ENCODE results near the gene RBM41. TPM values are rescaled to one million over a fixed set of nuclear protein-coding genes. Genes with fewer than 3 reads are reported as not detected.

Gene RBM41
- total and polyA plus RNA-seq, 7 donors, result 2.2 to 19.1 (median 13.9) TPM

DNA sequence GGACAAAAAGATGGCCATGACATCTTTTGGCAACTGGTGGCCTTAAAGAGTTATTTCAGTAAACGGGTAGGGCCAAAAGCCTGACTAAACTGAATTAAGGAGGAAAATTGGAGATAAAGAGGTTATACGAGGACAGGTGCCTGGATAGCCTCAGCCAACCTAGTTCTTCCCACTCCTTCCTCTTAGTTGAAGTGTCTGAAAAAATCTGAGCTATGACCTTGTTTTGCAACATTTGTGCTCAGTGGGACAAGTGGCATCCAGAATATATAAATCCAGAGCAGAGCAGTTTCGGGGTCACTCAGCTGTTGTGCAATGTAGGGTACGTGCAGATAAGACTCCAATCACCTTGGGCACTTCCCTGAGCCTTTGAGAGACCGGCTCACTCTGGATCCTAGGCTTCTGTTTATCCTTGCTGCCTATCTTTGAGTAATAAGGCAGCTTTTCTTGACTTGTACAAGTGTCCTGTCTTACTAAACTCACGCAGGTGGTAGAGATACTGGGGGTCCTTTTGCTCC is 68.4 kb downstream of the RBM41 start:
- no peak for ATAC-seq
- no peak overlapping the region for H3K4me3 ChIP-seq
- TF ChIP-seq, protein P1, sequence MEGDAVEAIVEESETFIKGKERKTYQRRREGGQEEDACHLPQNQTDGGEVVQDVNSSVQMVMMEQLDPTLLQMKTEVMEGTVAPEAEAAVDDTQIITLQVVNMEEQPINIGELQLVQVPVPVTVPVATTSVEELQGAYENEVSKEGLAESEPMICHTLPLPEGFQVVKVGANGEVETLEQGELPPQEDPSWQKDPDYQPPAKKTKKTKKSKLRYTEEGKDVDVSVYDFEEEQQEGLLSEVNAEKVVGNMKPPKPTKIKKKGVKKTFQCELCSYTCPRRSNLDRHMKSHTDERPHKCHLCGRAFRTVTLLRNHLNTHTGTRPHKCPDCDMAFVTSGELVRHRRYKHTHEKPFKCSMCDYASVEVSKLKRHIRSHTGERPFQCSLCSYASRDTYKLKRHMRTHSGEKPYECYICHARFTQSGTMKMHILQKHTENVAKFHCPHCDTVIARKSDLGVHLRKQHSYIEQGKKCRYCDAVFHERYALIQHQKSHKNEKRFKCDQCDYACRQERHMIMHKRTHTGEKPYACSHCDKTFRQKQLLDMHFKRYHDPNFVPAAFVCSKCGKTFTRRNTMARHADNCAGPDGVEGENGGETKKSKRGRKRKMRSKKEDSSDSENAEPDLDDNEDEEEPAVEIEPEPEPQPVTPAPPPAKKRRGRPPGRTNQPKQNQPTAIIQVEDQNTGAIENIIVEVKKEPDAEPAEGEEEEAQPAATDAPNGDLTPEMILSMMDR (IDR thresholded peaks at IDR 0.05), result no peak
- no peaks in the 10 kb centered on the region for H3K4me1 ChIP-seq
- peaks cover 4% of the 10 kb centered on the region for H3K9me3 ChIP-seq
- intact Hi-C loops (cut with DNase I), result no loop called here
- no peaks in the 10 kb centered on the region for H3K36me3 ChIP-seq (ENCODE audit: insufficient read depth in 1 of 2, low read depth in 1 of 2)
- WGBS, 3 donors, result 53 to 77% (median 55%) methylated on average over 6 of the region's 6 CpGs
- DNase-seq, result no peak
- no peak overlapping the region for H3K27ac ChIP-seq
- peaks cover 0 to 18% (median 0%) of the 10 kb centered on the region in 3 donors for H3K27me3 ChIP-seq (ENCODE audit: insufficient read depth in 3 of 3, low read length in 2 of 3)

DNA sequence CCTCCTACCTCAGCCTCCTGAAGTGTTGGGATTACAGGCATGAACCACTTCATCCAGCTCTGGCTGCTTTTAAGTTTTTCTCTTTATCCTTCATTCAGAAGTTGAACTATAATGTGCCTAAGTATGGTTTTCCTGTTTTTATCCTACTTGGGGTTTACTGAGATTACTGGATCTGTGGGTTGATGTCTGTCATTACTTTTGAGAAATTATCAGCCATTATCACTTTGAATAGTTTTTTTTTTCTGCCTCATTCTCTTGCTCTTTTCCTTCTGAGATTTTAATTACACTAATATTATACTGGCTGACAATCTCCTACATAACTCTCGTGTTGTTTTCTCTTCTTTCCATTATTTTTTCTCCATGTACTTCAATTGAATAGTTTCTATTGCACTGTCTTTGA is 71.0 kb downstream of the RBM41 start:
- TF ChIP-seq, protein P1 (IDR thresholded peaks at IDR 0.05), result no peak
- intact Hi-C loops (cut with DNase I), result no loop called here
- Histone ChIP-seq H3K4me1 (no peaks in the 10 kb centered on the region), H3K9me3 (no peaks in the 10 kb centered on the region), H3K27ac (no peak overlapping the region), H3K36me3 (ENCODE audit: insufficient read depth in 1 of 2, low read depth in 1 of 2) (no peaks in the 10 kb centered on the region), H3K4me3 (no peak overlapping the region), H3K27me3 (ENCODE audit: insufficient read depth in 3 of 3, low read length in 2 of 3) (peaks cover 0 to 18% (median 0%) of the 10 kb centered on the region in 3 donors)
- WGBS, 3 donors, result 24 to 80% (median 63%) methylated on average over 1 of the region's 1 CpG
- ATAC-seq (no peak), DNase-seq (no peak)

DNA sequence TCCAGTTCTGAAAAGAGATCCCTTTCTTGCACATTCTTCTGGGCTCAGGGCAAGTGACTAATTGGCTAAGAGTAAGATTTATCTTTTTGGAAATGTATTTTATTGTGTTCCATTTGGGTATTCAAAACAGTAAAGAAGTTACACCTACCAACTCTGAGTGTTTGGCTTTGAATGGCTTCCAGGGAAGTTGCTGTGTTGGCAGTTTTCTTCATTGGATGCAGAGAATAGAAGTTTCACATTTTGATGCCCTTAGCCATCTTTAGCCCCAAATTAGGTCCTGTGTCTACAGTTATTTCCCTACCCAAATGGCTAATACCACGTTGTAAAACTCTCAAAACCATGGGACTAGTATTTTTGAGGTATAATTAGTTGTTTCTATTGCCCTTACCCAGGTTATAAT is 88.9 kb downstream of the RBM41 start:
- Histone ChIP-seq H3K36me3 (ENCODE audit: insufficient read depth in 1 of 2, low read depth in 1 of 2) (no peaks in the 10 kb centered on the region), H3K27ac (no peak overlapping the region), H3K4me1 (no peaks in the 10 kb centered on the region), H3K9me3 (no peaks in the 10 kb centered on the region), H3K4me3 (no peak overlapping the region), H3K27me3 (ENCODE audit: insufficient read depth in 3 of 3, low read length in 2 of 3) (peaks cover 0 to 19% (median 0%) of the 10 kb centered on the region in 3 donors)
- WGBS, 3 donors, result 36 to 64% (median 60%) methylated on average over 1 of the region's 1 CpG
- DNase-seq (no peak), ATAC-seq (no peak)
- TF ChIP-seq, protein P1 (IDR thresholded peaks at IDR 0.05), result no peak
- intact Hi-C loops (cut with DNase I), result no loop called here

DNA sequence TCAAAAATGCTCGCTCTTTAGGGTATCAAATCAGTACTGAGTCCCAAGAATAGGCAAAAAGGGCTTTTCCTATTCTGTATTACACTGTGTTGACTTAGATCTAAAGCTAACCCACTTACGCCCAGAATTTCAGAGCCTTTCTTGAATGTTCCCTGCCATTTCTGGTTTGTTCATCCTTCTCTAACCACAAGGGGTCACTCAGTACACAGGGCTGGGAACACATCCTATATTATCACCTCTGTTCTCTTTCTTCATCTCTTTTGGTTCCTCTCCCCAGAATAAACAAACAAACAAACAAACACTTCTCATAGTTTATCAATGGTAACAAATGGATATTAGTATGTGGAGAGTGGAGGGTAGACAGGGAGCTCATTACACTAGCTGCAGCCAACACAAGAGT is 93.1 kb downstream of the RBM41 start:
- no peak overlapping the region for H3K4me3 ChIP-seq
- H3K9me3 ChIP-seq, result no peaks in the 10 kb centered on the region
- H3K36me3 ChIP-seq (ENCODE audit: insufficient read depth in 1 of 2, low read depth in 1 of 2), result no peaks in the 10 kb centered on the region
- TF ChIP-seq, protein P1 (IDR thresholded peaks at IDR 0.05), result peak; percentile 34
- H3K27me3 ChIP-seq (ENCODE audit: insufficient read depth in 3 of 3, low read length in 2 of 3), result peaks cover 0 to 19% (median 0%) of the 10 kb centered on the region in 3 donors
- no peaks in the 10 kb centered on the region for H3K4me1 ChIP-seq
- 42 to 45% (median 43%) methylated on average over 2 of the region's 2 CpGs for WGBS, 3 donors
- intact Hi-C loops (cut with DNase I), result no loop called here
- H3K27ac ChIP-seq, result no peak overlapping the region
- DNase-seq, result no peak
- ATAC-seq, result no peak

DNA sequence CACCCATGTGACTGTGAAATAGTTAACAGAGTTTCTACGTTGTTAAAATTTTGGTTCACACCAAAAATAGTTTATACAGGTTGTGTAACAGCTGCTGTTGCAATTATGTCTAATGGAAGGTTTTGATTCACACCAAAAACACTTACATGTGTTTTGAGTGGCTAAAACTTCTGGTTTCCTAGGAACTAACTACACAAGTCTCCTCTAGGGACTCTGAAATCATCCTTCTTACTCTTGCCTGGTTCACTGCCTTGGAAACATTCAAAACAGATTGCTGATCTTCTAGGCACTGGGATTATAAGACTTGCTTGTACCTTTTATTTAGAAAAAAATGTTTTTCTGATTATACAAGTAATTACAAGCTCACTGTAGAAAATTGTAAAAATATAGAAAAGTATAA is 103.7 kb downstream of the RBM41 start:
- 6 to 20% (median 14%) methylated on average over 1 of the region's 1 CpG for WGBS, 3 donors
- DNase-seq (no peak), ATAC-seq (no peak)
- no peaks in the 10 kb centered on the region for H3K36me3 ChIP-seq (ENCODE audit: insufficient read depth in 1 of 2, low read depth in 1 of 2)
- TF ChIP-seq, protein P1 (IDR thresholded peaks at IDR 0.05), result no peak
- H3K27ac ChIP-seq, result no peak overlapping the region
- no peaks in the 10 kb centered on the region for H3K4me1 ChIP-seq
- peaks cover 0 to 4% (median 0%) of the 10 kb centered on the region in 3 donors for H3K27me3 ChIP-seq (ENCODE audit: insufficient read depth in 3 of 3, low read length in 2 of 3)
- no peaks in the 10 kb centered on the region for H3K9me3 ChIP-seq
- intact Hi-C loops (cut with DNase I), result no loop called here
- no peak overlapping the region for H3K4me3 ChIP-seq
